DOHH2 (cell line): ENCODE measurements around the gene PTCRA.

Experiments used
- CTCF ChIP-seq: fragments of 200-600 bp; sonication (generic); IDR thresholded peaks from one replicate; pipeline ENCODE4 v1.5.1; 2014; ENCODE audit warnings: antibody characterized with exemption, mild to moderate bottlenecking, low read depth, low read length; ENCODE audit not compliant: poor library complexity, severe bottlenecking
- EZH2phosphoT487 ChIP-seq: fragments of 200-600 bp; sonication (generic); IDR thresholded peaks from 2 replicates; pipeline ENCODE4 v1.6.1; 2017; ENCODE audit warnings: borderline replicate concordance, mild to moderate bottlenecking, antibody characterized with exemption, low read length, moderate library complexity, mixed read lengths

GRCh38 chr6:42932412-42932811 lies 16.6 kb downstream of the PTCRA start:
- no peak for TF ChIP-seq EZH2phosphoT487
- TF ChIP-seq CTCF = no peak
